HG03045 (cell line): ENCODE data around the gene TLN1.

Experiments used
- ATAC-seq: cut with Tn5 transposase; IDR thresholded peaks from one replicate; pipeline ENCODE4 v1.9.1; 2021; ENCODE audit warnings: mild to moderate bottlenecking, moderate library complexity; ENCODE audit not compliant: unreplicated experiment

TLN1 gene

DNA sequence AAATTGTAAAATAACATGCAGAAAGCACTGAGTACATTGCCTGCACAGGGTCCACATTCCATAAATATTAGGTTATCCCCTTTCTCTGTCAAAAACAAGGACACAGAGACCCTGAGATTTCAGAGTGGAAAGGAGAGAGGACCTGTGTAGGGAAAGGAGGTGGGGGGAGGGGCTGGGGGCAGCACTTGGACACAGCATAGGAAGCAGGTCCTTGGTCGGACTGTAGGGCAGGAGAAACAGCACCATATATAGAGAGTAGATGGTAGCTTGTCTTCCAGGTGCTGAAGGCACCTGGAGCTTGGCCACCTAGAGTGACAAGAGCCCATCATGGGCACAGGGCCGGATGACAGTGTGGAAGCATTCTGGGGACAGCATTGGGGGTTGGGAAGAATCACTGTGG is 44.7 kb downstream of the TLN1 start:
- no peak for ATAC-seq

DNA sequence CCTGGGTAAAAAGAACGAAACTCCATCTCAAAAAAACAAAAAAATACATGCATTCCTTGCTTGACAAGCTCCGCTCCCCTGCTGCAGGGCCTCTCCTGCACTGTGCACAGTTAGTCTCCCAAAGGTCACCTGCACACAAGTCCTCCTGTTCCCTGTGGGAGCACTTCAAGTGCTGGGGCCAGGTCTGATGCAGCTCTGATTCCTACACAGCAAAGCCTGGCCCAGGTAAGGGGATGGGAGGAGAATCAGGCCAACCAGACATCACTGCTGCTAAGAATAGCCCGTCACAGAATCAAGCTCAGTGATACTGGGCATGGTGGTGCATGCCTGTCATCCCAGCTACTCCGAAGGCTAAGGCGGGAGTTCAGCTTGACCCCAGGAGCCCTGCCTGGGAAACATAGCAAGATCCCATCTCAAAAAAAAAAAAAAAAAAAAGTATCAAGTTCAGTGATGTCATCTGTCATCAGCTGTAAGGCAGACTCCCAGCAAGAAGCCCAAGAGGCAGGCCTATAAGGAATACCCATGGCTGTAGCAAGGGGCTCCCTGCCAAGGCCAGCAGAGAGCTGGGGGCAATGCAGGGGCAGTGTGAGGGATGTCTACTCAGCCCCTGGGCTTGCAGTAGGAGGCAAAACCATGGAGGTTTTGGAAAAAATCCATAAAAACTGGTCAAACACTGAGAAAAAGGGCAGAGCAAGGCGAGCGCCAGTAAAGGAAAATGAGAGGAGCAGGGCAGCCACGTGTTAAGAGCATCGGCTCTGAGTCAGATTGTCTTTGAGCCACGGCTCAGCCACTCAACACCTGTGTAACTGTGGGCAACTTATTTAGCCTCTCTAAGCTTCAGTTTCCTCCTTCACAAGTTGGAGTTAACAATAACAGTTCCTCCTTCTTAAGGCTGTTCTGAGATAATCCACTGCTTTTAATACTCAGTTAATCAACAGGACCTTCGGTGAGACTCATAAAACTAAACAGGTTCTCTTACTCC is 45.5 kb downstream of the TLN1 start:
- no peak for ATAC-seq

DNA sequence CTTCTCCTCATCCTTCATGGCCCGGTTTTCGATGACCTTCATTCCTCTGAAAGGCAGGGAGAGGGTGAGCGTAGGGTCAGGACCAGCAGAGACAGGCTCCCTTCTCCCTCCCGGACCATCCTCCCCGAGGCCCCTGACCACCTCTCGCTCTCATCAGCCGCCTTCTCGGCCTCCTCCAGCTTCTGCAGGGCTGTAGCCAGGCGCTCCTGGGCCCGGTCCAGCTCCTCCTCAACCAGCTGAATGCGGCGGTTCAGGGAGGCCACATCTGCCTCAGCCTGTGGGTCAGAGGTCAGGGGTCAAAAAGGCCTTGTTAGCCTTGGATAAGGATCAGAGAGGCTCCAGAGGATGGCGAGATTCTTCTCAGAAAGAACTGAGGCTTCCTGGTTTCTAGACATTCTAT is 46.5 kb downstream of the TLN1 start:
- no peak for ATAC-seq

DNA sequence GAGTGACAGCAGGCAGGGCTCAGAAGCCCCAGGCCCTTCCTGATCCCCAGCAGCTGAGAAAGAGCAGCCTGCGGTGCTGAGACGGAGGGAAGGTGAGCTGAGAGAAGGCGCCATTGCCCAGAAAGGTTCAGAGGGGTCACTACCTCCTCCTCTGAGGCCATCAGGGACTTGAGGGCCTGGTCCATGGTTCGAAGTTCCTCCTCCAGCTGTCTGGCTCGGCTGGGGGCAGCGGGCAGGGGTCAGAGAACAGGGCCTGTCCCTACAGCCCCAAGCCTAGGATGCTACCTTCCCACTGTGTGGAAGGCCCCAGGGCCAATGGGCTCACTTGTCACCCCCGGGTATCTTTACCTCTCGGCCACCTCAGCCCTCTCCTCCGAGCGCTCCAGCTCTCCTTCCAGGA is 47.1 kb downstream of the TLN1 start:
- no peak for ATAC-seq

DNA sequence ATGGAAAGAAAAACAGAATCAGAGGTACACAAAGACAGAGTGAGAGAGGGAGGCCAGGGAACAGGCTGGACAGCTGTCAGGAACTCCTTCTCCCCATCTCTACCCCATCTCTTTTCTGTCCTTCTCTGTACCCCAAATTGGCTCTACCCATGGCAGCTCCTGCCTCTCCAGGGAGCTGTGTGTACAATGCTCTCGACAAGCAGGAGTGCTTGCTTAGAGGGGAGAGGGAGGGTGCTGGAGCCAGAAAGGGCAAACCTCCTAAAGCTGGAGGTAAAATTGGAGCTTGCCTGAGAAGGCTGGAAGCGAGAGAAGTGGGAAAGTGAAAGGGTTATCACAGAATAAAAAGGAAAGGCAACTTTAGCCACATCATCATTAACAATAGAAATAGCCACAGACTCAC is 48.7 kb downstream of the TLN1 start:
- no peak for ATAC-seq

DNA sequence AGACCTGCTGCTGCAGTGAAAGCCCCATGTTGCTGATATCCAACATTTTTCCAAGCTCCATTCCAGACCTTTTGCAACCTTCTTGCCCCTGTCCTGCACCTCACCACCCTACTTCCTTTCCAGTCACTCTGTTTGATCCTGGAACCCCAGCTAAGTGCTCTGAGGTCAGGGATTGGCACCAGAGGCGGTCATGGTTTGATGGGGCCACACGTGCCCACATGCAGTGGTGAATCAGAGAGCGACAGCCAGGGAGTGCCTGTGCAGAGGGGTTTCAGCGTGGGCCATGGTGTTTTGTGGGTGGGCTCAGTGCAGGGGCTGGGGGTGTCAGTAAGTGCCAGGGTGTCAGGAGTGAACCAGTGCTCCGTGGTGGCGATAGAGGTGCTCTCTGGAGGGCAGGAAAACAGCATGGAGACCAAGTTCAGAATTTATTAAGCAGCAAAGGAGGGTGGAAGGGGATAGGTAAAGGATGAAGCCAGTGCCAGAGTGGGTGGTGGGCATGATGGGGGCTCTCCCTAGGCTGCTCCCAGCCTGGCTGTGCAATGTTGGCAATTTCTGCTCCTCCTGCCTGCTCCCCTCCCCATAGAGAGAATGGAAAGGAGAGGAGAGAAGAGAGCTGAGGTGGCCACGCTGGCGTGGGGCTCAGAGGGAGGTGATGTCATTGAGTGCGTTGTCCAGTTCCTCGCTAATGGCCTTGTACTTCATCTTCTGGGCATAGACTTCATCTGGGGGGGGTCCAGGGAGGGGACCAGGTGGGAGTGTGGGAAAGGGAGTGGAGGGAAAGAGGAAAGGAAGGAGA is 49.3 kb downstream of the TLN1 start:
- no peak for ATAC-seq

DNA sequence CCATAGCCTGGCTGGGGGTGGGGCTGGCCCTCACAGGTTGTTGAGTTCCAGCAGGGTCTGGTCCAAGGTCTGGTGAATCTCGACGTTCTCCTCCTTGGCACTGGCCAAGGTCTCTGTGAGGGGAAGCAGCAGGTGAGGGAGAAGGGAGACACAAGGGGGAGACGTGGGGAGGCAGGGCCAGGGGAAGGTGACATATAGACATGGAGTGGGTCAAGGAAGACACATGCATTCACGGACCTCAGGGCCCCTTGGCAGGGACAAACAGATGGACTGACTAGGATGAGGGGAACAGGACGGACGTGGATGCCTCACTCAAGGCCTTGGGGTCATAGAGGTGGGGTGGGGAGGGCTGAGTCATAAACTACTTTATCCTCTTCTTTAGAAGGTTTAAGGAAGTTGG is 49.9 kb downstream of the TLN1 start:
- ATAC-seq: no peak

DNA sequence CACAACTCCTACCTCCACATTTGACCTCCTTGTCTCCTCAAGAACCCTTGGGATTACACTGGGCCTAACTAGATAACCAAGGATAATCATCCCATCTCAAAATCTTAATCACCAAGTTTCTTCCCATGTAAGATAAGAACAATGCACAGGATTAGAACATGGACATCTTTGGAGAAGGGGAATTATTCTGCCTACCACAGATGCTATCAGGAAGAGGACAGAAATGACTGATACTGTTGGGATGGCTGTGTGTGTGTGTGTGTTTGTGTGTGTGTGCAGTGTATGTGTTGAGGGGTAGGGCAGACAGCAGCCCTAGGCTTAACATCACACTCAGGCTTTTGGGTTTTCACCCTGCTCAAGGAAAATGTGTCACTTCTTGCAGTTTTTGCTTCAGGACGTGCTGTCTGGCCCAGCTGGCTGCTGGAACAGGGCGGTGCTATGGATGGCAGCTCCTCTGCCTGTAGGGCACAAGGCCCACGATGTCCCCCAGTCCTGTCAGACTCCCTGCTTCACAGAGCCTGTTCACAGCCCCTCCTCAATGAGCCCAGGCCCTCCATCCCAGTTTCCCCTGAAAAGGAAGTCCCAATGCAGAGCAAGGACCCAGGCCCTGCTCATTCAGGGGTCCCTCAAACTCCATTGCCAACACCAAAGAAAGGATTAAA is 50.5 kb downstream of the TLN1 start:
- no peak for ATAC-seq

DNA sequence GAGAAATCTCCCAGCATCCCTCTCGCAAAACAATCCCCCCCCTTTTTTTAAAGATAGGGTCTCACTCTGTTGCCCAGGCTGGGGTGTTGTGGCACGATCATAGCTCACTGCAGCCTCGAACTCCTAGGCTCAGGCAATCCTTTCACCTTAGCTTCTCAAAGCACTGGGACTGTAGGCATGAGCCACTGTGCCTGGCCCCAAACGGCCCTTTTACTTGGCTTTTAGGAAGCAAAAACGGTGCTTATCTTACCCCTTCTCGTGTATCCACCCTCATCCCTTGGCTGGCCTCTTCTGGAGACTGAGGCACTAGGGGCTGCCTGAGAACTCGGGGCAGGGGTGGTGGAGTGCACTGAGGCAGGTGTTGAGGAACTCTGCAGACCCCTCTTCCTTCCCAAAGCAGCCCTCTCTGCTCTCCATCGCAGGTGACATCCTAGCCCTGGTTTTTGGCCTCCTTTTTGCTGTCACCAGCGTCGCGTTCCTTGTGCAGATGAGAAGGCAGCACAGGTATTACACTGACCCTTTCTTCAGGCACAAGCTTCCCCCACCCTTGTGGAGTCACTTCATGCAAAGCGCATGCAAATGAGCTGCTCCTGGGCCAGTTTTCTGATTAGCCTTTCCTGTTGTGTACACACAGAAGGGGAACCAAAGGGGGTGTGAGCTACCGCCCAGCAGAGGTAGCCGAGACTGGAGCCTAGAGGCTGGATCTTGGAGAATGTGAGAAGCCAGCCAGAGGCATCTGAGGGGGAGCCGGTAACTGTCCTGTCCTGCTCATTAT is 51.5 kb downstream of the TLN1 start:
- ATAC-seq: peak; percentile 53

DNA sequence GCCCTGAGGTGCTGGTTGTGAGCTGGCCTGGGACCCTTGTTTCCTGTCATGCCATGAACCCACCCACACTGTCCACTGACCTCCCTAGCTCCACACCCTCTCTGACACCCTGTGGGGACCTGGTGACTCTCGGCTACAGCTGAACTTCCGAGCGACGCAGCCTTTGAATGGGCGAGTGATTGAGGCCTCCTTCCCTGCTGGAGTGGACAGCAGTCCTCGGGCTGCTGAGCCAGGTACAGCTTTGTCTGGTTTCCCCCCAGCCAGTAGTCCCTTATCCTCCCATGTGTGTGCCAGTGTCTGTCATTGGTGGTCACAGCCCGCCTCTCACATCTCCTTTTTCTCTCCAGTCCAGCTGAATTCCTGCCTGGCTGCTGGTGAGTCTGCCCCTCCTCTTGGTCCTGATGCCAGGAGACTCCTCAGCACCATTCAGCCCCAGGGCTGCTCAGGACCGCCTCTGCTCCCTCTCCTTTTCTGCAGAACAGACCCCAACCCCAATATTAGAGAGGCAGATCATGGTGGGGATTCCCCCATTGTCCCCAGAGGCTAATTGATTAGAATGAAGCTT is 52.1 kb downstream of the TLN1 start:
- ATAC-seq: no peak

DNA sequence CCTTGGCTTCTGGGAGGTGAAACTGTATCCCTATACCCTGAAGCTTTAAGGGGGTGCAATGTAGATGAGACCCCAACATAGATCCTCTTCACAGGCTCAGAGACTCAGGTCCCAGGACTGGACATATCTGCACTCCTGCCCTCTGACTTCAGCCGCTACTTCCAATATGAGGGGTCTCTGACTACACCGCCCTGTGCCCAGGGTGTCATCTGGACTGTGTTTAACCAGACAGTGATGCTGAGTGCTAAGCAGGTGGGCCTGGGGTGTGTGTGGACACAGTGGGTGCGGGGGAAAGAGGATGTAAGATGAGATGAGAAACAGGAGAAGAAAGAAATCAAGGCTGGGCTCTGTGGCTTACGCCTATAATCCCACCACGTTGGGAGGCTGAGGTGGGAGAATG is 52.9 kb downstream of the TLN1 start:
- ATAC-seq: no peak

DNA sequence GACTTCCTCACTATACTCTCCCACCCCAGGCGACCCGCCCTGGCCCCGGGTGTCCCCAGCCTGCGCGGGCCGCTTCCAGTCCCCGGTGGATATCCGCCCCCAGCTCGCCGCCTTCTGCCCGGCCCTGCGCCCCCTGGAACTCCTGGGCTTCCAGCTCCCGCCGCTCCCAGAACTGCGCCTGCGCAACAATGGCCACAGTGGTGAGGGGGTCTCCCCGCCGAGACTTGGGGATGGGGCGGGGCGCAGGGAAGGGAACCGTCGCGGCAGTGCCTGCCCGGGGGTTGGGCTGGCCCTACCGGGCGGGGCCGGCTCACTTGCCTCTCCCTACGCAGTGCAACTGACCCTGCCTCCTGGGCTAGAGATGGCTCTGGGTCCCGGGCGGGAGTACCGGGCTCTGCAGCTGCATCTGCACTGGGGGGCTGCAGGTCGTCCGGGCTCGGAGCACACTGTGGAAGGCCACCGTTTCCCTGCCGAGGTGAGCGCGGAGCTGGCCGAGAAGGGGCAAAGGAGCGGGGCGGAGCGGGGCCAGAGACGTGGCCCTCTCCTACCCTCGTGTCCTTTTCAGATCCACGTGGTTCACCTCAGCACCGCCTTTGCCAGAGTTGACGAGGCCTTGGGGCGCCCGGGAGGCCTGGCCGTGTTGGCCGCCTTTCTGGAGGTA is 56.1 kb downstream of the TLN1 start:
- no peak for ATAC-seq

DNA sequence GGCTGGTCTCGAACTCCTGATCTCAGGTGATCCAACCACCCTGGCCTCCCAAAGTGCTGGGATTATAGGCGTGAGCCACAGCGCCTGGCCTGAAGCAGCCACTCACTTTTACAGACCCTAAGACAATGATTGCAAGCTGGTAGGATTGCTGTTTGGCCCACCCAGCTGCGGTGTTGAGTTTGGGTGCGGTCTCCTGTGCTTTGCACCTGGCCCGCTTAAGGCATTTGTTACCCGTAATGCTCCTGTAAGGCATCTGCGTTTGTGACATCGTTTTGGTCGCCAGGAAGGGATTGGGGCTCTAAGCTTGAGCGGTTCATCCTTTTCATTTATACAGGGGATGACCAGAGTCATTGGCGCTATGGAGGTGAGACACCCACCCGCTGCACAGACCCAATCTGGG is 56.8 kb downstream of the TLN1 start:
- no peak for ATAC-seq

DNA sequence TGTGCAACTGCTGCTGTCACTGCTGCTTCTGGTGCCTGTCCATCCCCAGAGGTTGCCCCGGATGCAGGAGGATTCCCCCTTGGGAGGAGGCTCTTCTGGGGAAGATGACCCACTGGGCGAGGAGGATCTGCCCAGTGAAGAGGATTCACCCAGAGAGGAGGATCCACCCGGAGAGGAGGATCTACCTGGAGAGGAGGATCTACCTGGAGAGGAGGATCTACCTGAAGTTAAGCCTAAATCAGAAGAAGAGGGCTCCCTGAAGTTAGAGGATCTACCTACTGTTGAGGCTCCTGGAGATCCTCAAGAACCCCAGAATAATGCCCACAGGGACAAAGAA is 58.0 kb downstream of the TLN1 start:
- no peak for ATAC-seq

DNA sequence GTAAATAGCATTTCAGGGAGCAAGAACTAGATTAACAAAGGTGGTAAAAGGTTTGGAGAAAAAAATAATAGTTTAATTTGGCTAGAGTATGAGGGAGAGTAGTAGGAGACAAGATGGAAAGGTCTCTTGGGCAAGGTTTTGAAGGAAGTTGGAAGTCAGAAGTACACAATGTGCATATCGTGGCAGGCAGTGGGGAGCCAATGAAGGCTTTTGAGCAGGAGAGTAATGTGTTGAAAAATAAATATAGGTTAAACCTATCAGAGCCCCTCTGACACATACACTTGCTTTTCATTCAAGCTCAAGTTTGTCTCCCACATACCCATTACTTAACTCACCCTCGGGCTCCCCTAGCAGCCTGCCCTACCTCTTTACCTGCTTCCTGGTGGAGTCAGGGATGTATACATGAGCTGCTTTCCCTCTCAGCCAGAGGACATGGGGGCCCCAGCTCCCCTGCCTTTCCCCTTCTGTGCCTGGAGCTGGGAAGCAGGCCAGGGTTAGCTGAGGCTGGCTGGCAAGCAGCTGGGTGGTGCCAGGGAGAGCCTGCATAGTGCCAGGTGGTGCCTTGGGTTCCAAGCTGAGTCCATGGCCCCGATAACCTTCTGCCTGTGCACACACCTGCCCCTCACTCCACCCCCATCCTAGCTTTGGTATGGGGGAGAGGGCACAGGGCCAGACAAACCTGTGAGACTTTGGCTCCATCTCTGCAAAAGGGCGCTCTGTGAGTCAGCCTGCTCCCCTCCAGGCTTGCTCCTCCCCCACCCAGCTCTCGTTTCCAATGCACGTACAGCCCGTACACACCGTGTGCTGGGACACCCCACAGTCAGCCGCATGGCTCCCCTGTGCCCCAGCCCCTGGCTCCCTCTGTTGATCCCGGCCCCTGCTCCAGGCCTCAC is 58.6 kb downstream of the TLN1 start, which contains the start of gene CA9:
Gene CA9 (plus strand): TSS at position 797 of the 893 bp plus-strand sequence. CDS start 32 bp downstream, at position 829.
- ATAC-seq: no peak

DNA sequence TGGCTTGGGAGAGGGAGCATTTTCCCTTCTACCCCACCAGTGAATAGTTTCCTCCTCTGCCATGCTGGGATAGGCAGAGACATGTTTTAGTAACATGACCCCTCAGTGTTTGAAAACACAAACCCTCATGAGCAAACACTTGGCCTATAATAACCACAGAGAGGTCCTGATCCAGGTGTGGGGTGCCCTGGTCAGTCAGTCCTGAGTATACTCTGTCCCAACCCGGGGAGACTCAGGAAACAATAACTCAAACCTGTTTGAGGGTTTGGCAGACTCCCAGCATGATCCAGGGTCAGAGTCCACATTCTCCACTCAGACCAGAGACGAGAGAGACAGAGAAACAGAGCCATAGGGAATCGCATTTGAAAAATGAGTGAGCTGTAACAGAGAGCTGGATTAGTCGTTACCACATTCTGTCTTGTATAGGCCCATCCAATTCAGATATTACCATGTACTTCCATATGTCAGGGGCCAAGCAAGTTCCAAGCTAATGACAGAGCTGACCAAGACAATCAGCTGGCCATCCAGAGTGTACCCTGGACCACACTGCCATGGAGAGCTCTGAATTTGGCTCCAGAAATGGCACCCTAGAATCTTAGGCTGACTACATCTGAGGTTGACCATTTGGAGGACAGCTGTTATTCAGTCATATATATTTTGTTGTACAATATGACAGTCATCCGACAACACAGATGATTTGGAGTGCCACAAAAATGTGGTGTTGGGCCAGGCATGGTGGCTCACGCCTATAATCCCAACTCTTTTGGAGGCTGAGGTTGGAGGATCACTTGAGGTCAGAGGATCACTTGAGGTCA is 62.5 kb downstream of the TLN1 start:
- no peak for ATAC-seq

DNA sequence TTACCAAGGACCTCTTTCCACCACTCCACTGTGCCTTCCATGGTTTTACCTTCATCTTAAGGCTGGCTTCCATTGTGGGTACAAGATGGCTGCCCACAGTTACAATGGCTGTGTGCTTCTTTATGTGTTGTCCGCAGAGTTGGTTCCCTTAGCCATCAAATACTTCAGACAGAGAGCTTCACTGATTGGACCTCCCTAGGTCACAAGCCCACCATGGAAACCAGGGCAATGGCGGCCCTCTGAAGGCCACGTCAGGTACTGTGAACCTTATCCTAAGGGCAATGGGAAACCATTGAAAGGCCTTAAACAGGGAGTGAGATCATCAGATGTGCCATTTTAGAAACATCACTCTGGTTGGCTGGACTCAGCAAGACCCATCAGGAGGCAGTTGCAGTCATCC is 64.1 kb downstream of the TLN1 start:
- ATAC-seq: no peak

DNA sequence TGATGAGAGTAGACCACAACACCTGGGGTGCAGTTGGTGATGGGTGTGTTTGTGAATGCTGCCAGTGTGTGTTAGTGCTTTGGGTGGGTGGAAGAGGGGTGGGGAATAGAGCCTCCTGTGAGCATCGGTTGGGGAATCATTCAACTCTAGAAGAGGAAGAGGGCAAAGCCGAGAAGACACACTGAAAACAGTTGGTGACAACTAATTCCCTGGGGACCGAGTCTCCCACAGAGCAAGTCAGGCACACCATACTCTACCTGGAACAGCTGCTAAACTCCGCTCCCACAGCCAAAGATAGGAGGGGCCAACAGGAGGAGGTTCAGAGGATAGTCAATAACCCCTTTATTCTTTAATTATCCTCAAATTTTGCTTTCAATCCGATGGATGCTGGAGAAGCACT is 65.4 kb downstream of the TLN1 start:
- no peak for ATAC-seq
